ENCODE results near the gene FBXO10.
"Not testable (repeated sequence)": the region's sequence is repeated elsewhere in the genome, so short reads cannot be mapped to it uniquely, and the experiment has no call there.

Gene FBXO10, protein sequence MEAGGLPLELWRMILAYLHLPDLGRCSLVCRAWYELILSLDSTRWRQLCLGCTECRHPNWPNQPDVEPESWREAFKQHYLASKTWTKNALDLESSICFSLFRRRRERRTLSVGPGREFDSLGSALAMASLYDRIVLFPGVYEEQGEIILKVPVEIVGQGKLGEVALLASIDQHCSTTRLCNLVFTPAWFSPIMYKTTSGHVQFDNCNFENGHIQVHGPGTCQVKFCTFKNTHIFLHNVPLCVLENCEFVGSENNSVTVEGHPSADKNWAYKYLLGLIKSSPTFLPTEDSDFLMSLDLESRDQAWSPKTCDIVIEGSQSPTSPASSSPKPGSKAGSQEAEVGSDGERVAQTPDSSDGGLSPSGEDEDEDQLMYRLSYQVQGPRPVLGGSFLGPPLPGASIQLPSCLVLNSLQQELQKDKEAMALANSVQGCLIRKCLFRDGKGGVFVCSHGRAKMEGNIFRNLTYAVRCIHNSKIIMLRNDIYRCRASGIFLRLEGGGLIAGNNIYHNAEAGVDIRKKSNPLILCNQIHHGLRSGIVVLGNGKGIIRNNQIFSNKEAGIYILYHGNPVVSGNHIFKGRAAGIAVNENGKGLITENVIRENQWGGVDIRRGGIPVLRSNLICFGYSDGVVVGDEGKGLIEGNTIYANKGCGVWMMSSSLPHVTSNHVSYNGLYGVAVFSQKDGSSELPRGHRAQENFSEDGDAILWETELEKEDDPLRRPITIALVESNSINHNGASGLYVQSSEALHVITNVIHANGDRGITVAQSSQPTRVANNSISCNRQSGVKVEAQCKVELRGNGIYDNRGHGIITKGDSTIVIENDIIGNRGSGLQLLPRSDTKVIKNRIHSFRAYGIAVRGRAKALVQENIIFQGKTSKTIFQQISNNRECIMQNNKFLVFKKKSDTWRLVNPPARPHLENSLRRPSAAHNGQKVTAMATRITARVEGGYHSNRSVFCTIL

DNA sequence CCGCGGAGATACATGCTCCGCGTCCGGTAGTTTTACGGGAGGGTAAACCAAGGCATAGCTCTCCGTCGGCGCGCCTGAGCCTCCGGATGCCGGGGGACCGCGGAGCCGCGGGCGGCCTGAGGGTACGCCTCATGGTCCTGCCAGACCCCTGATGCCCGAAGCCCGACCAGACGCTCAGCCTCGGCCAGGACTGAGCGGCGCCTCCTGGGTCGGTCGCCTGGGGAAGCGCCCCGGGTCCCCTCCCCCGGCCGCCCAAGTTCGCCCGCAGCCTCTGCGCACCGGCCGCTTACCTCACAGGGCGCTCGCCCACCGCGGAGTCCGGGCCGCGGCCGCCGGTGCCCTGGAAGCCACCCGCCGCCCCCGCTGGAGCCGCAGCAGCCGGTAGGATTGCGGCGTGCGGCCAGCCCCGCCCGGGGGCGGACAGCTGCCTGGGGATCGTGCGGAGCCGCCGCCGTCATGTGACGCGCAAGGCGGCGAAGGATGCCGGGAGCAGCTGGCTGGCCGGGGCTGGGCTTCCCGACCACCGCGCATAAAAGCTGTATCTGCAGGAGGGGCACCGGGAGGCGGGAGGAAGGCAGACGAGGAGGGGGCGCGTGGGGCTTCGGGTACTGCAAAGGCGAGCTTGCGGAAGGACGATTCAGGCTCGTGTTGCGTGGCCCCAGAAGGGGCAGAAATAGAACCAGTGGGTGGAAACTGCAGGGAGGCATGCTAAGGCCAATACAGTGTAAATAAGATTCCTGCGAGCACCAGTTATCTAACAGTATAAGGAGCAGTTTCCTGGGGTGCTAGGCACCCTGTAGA is at the start of gene FBXO10:
TSS of gene FBXO10 (minus strand) at position 460 of the 801 bp plus-strand sequence. CDS start 34,612 bp downstream, outside the sequence.
- DNase-seq (ENCODE audit: low spot score), result peak; percentile 91

DNA sequence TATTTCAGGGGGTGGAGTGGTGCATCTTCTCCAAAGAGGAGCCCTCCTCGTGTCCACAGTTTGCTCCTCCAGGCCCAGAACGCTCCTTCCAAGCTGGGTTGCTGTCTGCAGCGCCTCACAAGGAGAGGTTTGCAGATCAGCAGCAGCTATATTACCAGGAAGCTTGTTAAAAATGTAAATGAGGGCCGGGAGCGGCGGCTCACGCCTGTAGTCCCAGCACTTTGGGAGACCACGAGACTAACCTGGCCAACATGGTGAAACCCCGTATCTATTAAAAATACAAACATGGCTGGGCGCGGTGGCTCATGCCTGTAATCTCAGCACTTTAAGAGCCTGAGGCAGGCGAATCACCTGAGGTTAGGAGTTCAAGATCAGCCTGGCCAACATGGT is 49.6 kb upstream of the FBXO10 start:
- no peak for DNase-seq (ENCODE audit: low spot score)

DNA sequence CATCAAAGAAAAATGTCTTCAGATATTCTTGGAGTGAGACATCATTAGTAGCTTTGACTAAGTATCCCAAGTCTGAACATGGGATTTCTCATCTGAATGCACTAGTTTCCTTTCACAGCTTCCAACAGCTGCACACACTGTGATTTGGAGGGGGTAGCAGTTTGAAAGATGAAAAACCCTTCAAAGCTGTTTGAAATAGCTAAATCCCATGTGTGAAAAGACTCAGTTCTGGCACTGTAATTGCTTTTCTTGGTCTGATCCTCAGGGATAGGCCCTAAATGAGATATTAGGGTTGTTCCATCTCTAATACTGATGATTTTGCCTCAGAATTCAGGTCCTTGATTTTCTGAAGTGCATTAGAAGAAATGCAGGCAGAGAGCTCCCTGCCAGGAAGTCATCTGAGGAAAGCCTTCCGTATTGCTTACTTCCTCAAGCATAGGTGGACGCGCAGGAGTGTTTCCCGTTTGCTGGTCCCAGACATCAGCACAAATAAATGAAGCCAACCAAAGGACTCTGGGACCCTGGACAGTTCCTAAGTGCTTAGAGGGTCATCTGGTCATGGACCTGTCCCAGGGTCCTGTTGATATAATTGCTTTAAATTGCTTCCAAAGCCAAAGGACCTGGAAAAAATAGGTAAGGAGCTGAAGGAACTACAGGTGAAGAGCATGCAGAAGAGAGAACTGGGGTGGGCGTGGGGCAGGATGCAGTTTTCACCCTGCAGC is 49.0 kb upstream of the FBXO10 start:
- DNase-seq (ENCODE audit: low spot score), result no peak

DNA sequence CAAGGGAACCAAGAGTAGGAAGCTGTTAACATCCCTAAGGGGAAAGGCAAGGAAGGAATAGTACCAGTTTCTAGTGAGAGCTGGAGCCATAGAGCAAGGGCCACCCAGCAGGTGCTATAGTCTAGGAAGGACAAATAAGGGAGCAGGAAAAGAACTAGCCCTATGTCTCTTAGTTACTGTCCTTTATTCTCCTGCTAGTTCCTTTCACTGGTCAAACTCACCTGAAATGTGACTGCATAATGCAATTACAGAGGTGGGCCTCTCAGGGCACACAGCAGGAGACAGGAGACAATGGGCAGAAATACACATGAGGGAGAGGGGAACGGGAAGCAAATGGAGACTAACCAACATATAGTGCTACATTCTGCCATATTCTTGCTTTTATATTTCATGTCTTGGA is 47.9 kb upstream of the FBXO10 start:
- DNase-seq (ENCODE audit: low spot score), result no peak

DNA sequence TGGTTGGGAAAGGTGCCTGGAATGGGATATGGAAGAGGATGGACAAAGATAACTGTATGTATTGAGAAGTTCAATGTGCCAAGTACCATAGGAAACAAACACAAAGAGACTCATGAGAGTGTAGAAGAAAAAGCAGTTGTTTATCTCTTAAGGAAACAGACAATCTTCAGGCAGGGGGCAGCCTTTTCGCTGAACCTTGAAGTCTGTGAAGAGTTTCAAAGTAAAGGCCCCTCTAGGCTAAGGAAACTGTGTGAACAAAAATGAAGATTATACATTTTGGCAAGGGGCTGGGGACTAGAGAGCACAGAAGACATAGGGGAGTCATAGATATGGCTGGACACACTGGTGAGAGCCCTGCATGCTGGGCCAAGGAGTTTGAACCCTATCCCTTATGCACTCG is 47.1 kb upstream of the FBXO10 start:
- DNase-seq (ENCODE audit: low spot score), result no peak

DNA sequence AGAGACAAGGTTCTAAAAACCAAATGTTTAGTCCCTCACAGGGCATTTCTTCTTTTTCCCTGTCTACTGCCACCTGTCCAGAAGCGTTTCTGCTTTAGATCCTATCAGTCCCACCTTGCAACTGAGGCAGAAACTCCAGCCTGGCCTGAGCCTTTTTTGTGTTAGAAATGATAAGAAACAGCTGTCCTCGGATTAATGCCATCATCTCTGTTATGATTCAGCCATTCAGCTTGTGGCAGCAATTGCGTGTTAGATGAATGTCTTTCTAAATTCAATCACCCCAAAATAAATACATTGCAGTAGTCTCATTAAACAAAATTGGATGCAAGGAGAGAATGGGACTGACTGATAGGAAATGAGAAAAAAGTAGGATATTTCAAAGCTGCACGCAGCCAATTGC is 46.3 kb upstream of the FBXO10 start:
- DNase-seq (ENCODE audit: low spot score), result peak; percentile 14

DNA sequence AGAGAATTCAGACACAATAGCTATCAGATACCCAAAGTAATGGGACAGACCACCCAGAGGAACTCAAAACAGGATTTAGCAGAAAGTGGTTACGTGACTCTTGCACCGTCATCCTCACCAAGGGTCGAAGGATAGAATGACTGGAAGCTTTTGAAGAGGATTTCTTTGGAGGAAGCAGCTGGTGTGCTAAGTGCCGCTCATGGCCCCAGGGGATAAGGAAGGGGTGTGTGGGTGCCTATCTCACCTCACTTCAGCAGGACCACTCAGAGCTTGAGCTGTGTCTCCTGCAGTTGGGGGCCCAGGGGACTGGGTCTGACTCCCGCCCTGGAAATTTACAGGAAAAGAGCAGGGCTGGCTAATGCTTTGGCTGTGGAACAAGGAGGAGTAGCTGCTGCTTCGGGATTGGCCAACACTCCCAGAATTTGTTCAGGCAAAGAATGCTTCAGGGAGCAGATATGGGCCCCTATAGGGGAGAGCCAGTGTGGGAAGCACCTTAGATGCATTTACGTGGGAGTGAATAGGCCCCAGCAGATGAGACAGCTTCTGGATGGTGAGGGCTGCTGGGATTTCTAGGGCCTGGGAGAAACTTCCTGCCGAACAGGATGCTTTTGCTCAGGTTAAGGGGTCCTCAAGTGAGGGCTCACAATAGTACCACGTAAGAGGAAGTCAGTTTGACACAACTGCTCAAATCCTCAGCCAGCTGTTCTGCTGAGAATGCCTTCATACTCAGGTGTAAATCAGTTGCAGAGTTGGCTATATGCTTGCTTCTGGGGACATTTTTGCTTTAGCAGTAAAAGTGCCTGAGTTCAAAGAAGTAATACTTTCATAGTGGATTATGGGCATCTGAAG is 45.3 kb upstream of the FBXO10 start:
- no peak for DNase-seq (ENCODE audit: low spot score)

DNA sequence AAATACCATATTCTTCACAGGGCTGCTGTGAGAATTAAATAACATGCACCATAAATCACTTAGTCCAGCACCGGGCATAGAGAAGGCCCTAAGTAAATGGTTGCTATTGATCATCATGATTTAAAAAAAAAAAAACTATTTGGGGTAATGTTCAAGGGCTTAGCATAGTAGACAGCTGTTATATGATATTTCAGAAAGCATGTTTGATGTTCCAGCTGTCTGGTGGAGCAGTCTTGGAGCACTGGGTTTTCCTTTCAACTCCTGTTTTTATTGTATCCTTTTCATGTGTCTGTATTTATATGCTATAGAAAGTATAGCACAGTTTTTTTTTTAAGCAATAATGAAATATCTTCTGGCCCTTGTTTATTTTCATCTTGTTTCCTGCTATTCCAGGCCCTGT is 44.2 kb upstream of the FBXO10 start:
- DNase-seq (ENCODE audit: low spot score), result no peak

DNA sequence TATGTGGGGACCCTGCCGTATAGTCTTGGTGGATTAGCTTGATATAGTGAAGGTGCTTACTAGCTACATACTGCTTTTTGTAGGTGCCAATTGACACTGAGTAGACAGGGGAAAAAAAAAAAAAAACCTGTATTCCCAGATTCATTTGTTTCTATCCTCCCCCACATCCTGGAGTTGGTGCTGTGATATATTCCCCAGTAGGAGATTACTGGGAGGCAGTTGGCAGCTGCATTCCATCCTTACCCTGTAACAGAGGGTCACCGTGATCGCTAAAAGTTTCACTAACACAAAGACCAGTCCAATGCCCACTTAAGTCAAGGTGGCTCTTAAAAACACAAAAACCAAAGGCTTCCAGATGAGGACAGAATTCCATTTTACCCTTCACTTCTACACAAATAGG is 43.6 kb upstream of the FBXO10 start:
- DNase-seq (ENCODE audit: low spot score), result no peak

DNA sequence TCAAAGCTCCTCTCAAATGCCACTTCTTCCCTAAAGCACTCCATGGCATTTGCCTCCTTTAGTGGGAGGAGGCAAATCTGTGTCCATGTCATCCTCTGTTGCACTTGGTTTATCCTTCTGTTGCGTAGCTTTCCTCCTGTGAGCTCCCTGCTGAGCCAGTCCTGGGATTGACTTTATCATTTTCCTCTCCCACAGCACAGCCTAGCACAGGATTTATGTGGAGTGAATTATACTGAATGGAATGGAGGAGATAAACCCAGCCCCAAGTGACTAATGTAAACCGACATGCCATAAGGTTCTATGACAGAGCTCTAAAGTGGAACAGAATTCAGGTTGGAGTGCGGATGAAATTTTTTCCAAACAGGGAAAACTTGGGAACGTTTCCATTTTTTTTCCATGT is 42.6 kb upstream of the FBXO10 start:
- peak; percentile 49 for DNase-seq (ENCODE audit: low spot score)

DNA sequence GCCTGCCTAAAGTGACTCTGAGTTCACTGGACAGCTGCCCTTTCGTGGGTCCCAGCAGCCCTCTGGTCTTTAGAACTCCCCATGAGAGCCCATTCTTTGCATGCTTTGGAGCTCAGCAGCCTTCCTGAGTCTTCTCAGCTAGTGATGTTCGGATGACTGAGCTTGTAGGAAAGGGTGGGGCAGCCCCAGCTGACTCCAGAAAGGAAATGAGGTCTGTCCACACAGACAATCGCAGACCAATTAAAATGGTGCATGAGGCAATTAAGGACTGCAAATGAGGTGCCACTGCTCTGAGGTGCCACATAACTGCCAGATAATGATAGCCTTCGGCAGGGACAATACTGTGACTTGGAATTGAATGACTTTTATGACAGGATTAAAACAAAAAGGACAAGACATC is 41.7 kb upstream of the FBXO10 start:
- peak; percentile 61 for DNase-seq (ENCODE audit: low spot score)

DNA sequence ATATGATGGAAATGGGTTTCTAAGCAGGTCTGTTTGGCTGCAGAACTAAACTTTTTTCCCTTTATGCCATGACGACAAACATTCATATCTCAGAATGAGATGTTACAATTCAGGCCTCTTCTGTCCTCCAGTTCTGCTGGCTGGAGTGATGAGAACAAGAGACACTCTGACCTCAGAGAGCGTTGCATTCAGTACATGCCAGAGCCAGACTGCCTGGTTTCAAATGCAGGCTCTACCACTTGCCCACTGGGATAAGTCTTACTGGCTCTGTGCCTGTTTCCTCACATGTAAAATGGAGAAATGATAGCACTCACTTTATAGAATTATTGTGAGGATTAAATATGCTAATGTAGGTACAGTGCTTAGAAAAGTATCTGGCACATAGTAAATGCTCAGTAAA is 41.0 kb upstream of the FBXO10 start:
- DNase-seq (ENCODE audit: low spot score), result no peak

DNA sequence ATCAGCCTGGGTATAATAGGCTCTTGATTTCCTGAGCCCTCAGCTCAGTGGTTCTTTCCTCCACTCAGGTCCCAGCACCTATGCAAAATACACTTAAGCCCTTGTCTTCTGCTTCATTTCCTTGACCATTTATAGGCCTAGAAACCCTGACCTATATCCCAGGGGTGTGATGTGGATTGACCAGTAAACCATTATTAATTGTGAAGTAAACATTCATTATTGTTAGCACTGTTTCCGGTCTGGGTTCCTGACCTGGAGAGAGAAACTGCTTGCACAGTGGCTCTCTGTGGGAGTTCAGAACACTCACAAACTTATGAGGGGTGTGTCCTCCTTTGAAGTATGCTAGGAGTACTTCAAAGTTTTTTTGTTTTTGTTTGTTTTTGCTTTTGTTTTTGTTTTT is 35.8 kb upstream of the FBXO10 start:
- DNase-seq (ENCODE audit: low spot score), result no peak

DNA sequence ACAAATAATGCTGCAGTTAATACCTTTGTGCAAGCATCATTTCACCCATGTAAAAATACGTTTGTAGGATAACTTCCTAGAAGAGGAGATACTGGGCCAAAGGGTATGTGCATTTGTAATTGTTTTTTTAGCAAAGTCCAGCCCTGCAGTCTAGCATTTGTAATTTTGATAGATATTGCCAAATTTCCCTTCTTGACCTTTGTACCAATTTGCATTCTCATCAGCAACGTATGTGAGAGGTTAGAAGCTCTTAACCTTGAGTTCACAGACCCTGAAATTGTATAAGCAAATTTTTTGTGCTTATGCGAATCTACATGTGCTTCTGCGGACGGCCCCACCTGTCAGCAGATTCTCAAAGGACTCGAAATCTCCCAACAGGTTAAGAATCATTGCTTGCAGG is 34.8 kb upstream of the FBXO10 start:
- no peak for DNase-seq (ENCODE audit: low spot score)

DNA sequence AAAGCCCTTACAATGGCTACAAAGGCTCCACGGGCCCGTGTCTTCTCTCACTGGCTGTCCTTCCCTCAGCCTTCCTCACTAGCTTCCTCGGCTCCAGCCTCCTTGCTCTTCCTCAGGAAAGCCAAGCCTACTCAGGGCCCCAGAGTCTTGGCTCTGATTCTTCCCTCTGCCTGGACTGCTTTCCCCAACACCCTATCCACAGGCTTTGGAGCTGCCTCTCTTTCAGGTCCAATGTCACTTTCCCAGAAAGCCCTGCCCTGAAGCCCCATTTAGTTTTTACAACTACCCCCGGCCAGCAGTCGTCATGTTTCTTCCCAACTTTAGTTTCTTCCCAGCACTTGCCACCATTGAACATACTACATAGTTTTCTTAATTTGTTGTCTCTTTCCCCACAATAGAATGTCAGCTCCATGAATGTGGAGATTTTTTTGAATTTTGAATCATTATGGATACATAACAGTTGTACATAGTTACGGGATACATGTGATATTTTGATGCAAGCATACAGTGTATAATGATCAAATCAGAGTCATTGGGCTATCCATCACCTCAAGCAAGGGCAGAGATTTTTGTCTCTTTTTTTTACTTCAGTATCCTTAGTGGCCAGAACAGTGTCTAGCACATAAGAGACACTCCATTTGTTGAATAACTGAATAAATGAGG is 33.7 kb upstream of the FBXO10 start:
- no peak for DNase-seq (ENCODE audit: low spot score)

DNA sequence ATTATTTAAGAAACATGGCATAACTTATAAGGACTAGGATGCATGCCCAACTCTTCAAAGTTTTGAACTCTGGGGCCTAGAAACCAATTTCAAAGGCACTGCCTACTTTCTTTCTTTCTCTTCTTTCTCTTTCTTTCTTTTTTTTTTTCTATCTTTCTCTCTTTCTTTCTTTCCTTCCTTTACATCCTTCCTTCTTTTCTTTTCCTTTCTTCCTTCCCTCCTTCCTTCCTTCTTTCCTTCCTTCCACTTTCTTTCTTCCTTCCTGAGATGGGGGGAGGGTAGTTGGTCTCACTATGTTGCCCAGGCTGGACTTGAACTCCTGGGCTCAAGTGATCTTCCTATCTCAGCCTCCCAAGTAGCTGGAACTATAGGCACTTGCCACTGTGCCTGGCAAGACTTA is 32.1 kb upstream of the FBXO10 start:
- DNase-seq (ENCODE audit: low spot score), result no peak

DNA sequence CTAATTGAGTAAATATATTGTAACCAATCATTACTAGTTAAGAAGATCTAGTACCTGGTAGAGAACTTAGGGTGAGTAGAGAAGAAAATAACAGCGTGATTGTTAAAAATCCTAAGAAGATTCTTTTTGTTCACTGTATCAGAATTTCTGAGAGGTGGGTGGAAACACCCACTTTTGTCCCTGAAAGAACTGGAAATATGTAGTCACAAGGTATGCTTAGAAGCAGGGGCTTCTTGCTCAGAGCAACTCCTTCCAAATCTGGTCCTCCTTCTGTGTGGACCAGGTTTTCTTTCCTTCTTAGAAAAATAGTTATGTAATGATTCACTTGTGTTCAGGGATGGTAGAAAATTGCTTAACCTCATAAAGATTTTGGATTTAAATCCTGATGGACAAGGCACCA is 28.1 kb upstream of the FBXO10 start:
- no peak for DNase-seq (ENCODE audit: low spot score)

DNA sequence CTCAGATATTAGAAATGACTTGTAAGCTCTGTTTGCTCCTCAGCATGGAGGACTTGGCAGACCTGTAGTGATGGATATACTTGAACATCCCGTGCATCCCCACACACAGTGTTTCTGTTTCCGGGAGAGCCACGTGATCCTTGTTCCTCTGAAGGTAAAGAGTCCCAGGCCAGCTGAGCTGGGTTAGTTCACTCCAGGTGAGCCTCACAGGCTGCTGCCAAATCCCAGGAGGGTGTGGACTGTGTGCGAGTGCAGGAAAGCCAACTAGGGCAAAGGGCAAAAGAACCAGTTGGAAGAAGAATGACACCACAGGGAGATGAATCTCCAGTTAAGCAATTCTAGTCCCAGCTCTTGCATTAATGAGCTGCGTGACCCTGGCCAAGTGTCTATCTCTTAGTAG is 26.6 kb upstream of the FBXO10 start:
- DNase-seq (ENCODE audit: low spot score), result no peak

DNA sequence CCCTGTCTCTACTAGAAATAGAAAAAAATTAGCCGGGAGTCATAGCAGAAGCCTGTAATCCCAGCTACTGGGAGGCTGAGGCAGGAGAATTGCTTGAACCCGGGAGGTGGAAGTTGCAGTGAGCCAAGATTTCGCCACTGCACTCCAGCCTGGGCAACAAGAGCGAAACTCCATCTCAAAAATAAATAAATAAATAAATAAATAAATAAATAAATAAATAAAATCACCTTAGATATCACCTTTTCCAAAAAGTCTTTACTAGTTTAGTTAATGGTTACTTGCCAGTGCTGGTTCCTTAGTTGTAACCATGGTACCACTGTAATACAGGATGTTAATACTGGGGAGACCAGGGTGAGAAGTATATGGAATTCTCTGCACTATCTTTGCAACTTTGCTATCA is 25.9 kb upstream of the FBXO10 start:
- DNase-seq (ENCODE audit: low spot score), result not testable (repeated sequence)

DNA sequence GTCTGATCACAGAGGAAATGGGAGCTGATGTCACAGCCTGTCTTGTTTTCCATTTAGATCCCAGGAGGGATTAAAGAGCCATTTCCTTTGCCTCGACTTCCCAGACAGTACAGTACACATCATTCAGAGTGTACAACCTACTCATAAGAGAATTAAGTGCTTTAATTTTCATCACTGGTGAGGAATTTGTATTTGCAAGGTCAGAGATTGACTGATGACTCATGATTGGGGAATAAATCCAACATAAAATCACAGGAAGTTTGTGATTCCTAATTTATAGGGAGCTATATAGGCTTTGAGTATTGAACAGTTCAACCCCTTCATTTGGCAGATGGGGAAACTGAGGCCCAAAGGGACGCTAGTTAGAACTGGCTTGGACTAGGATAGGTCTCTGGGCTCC is 20.3 kb upstream of the FBXO10 start:
- no peak for DNase-seq (ENCODE audit: low spot score)

Data from AG08396 (cell line).